ENCODE results near the gene TSPAN32. TPM values are rescaled to one million over a fixed set of nuclear protein-coding genes. Genes with fewer than 3 reads are reported as not detected.

The TSPAN32 gene
- total RNA-seq, 2 donors from 2014 or later, result 8.6 to 10.2 TPM

- Mint-ChIP-seq H3K27ac (peak overlapping the region; percentile 100), H3K9me3 (no peaks in the 10 kb centered on the region), H3K4me3 (peak overlapping the region; percentile 75 to 98), H3K27me3 (ENCODE audit: low read depth) (no peaks in the 10 kb centered on the region), H3K4me1 (ENCODE audit: low read depth) (peaks cover 21% of the 10 kb centered on the region), H3K36me3 (ENCODE audit: insufficient read depth in 2 of 2) (peaks cover 0 to 2% of the 10 kb centered on the region in 2 donors)
- DNase-seq, result peak; percentile 20 to 52
- ATAC-seq (replicated peaks in 1 of 2), result peak in 1 of 2 donors; percentile 19
These were observed 4.1 kb downstream of the TSPAN32 start for GRCh38 chr11:2305788-2306451.

DNA sequence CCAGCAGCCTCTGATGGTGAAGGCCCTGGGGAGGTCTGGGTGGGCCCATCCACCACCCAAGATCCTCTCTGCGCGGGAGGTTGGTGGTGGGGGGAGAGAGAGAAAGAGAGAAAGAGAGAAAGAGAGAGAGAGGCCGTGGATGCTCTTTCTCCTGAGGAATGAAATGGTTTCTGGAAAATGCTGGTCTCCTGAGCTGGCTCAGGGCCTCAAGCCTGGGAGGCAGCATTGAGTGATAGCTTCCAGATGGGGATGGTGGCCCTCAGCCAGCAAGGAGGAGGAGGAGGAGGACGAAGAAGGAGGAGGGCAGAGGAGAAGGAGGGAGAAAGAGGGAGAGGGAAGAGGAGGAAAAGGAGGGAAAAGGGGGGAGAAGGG lies 4.6 kb downstream of the TSPAN32 start:
- H3K27ac Mint-ChIP-seq, result peak overlapping the region; percentile 100
- H3K9me3 Mint-ChIP-seq, result no peaks in the 10 kb centered on the region
- peaks cover 21% of the 10 kb centered on the region for H3K4me1 Mint-ChIP-seq (ENCODE audit: low read depth)
- H3K27me3 Mint-ChIP-seq (ENCODE audit: low read depth), result no peaks in the 10 kb centered on the region
- no peak for DNase-seq
- ATAC-seq (replicated peaks in 1 of 2), result no peak
- peaks cover 0 to 2% of the 10 kb centered on the region in 2 donors for H3K36me3 Mint-ChIP-seq (ENCODE audit: insufficient read depth in 2 of 2)
- H3K4me3 Mint-ChIP-seq, result peak overlapping the region; percentile 75 to 98

- Mint-ChIP-seq H3K4me1 (ENCODE audit: low read depth) (peaks cover 21% of the 10 kb centered on the region), H3K27ac (peak overlapping the region; percentile 100), H3K36me3 (ENCODE audit: insufficient read depth in 2 of 2) (no peaks in the 10 kb centered on the region), H3K4me3 (no peak overlapping the region), H3K9me3 (no peaks in the 10 kb centered on the region), H3K27me3 (ENCODE audit: low read depth) (no peaks in the 10 kb centered on the region)
- ATAC-seq (replicated peaks in 1 of 2), result no peak
- no peak for DNase-seq
These were observed 5.2 kb downstream of the TSPAN32 start for GRCh38 chr11:2306877-2307500.

DNA sequence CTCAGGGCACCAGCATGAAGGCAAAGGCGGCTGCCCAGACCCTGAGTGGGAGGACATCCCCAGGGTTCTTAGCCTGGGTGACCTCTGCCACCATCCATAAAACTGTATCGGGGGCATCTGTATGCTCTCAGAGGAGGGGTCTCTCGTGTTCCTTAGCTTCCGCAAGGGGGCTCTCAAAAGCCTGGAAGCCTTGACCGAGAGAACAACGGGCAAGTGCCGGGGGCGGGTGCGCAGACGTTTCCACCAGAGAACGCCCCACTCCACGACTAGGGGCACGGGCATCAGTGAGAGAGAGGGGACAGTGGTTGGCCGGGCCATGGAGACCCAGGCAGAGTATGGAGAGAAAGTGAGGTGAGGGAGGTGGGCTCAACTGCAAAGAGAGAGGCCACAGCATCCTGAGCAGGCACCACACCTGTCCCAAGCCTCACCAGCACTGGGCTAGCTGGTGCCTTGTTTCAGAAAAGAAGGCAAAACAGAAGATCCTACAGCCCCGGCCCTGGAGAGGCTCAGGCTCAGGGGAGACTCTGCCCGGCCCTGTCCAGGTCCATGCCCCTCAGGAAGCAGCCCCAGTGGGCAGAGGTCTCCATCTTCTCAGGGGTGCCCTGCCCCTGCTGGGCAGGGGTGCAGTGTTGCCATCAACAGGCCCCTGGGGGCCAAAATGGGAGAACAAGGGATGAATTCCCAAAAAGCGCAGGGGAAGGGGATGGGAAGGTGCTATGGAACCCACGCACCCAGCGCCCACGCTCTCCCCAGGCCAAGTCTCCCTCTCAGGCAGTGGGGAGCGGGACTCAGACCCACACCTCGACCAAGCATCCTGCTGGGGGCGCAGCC lies 5.9 kb downstream of the TSPAN32 start:
- Mint-ChIP-seq H3K4me3 (no peak overlapping the region), H3K9me3 (no peaks in the 10 kb centered on the region), H3K36me3 (ENCODE audit: insufficient read depth in 2 of 2) (no peaks in the 10 kb centered on the region), H3K27ac (no peak overlapping the region), H3K4me1 (ENCODE audit: low read depth) (peaks cover 18% of the 10 kb centered on the region), H3K27me3 (ENCODE audit: low read depth) (no peaks in the 10 kb centered on the region)
- no peak for DNase-seq
- no peak for ATAC-seq (replicated peaks in 1 of 2)

- no peak for DNase-seq
- peaks cover 12% of the 10 kb centered on the region for H3K4me1 Mint-ChIP-seq (ENCODE audit: low read depth)
- no peak overlapping the region for H3K27ac Mint-ChIP-seq
- H3K36me3 Mint-ChIP-seq (ENCODE audit: insufficient read depth in 2 of 2), result no peaks in the 10 kb centered on the region
- no peaks in the 10 kb centered on the region for H3K27me3 Mint-ChIP-seq (ENCODE audit: low read depth)
- no peak overlapping the region for H3K4me3 Mint-ChIP-seq
- H3K9me3 Mint-ChIP-seq, result no peaks in the 10 kb centered on the region
- ATAC-seq (replicated peaks in 1 of 2), result no peak
These were observed 6.9 kb downstream of the TSPAN32 start for GRCh38 chr11:2308713-2309112.

DNA sequence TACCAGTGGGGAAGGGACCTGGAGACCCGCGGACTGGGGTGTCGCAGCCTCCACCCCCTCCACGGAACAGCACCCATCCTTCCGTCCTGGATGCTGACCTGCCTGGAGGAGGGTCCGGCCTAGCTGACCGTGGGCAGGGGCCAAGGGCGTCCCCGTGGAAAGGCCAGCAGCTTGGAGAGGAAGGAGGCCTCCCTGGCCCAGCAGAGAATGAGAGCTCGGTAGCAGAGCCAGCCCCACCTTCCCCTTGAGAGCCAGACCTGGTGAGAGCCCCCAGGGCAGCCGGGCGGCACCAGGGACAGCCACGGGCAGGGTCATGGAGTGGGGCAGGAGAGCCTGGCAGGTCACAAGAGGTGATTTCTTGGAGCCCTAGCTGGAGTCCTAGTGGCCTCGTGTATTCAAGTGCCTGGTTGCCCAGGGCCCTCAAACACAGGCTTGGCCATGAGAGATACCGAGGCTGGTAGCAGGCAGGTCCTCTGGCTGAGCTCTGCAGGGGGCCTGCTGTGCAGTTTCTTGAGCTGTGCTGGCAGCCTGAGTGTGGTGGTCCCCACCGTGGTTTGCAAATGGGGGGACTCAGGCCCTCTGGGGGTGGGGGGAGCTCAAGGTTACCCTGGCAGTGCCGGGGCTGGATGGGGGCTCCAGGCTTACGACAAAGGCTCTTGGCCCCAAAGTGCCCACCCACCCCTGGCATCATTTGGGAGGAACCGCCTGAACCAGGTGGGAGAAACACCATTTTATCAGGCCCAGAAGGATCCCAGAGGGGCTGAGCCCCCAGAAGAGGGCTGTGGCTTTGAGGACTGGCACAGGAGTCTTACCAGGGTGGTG lies 7.6 kb downstream of the TSPAN32 start:
- ATAC-seq (replicated peaks in 1 of 2), result no peak
- H3K27me3 Mint-ChIP-seq (ENCODE audit: low read depth), result no peaks in the 10 kb centered on the region
- no peaks in the 10 kb centered on the region for H3K9me3 Mint-ChIP-seq
- no peaks in the 10 kb centered on the region for H3K36me3 Mint-ChIP-seq (ENCODE audit: insufficient read depth in 2 of 2)
- H3K4me1 Mint-ChIP-seq (ENCODE audit: low read depth), result peaks cover 12% of the 10 kb centered on the region
- H3K27ac Mint-ChIP-seq, result no peak overlapping the region
- H3K4me3 Mint-ChIP-seq, result no peak overlapping the region
- no peak for DNase-seq

- Mint-ChIP-seq H3K9me3 (no peaks in the 10 kb centered on the region), H3K4me3 (no peak overlapping the region), H3K27ac (no peak overlapping the region), H3K4me1 (ENCODE audit: low read depth) (peaks cover 12% of the 10 kb centered on the region), H3K27me3 (ENCODE audit: low read depth) (no peaks in the 10 kb centered on the region), H3K36me3 (ENCODE audit: insufficient read depth in 2 of 2) (no peaks in the 10 kb centered on the region)
- no peak for ATAC-seq (replicated peaks in 1 of 2)
- DNase-seq, result no peak
These were observed 8.4 kb downstream of the TSPAN32 start for GRCh38 chr11:2310073-2310785.

DNA sequence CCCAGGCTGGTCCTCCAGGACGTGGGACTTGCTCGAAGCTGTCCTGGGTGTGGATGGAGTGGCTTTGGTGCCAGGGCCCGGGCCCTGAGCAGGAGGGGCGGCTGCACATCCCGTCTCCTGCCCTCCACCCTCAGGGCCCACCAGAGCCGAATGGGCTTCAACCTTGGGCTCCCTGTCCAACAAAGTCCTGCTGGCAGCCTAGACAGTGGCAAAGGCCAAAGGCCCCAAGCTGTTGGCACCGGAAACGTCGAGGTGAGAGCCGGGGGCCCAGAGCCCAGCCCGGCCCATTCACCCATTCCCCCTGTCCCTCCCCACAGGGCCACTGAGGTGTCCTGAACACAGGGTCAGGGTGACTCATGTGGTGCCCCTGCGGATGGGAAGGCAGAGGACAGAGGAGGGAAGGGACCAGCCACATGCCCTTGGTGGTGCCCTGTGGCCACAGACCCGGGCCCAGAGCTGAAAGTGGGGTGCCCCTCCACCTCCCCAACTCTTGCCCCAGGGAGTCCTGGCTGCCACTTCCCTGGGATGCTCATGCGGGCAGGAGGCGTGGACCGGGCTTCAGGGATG lies 9.1 kb downstream of the TSPAN32 start:
- no peaks in the 10 kb centered on the region for H3K9me3 Mint-ChIP-seq
- no peak overlapping the region for H3K27ac Mint-ChIP-seq
- DNase-seq (no peak), ATAC-seq (replicated peaks in 1 of 2) (no peak)
- no peaks in the 10 kb centered on the region for H3K36me3 Mint-ChIP-seq (ENCODE audit: insufficient read depth in 2 of 2)
- H3K27me3 Mint-ChIP-seq (ENCODE audit: low read depth), result no peaks in the 10 kb centered on the region
- H3K4me1 Mint-ChIP-seq (ENCODE audit: low read depth), result peaks cover 8% of the 10 kb centered on the region
- no peak overlapping the region for H3K4me3 Mint-ChIP-seq

DNA sequence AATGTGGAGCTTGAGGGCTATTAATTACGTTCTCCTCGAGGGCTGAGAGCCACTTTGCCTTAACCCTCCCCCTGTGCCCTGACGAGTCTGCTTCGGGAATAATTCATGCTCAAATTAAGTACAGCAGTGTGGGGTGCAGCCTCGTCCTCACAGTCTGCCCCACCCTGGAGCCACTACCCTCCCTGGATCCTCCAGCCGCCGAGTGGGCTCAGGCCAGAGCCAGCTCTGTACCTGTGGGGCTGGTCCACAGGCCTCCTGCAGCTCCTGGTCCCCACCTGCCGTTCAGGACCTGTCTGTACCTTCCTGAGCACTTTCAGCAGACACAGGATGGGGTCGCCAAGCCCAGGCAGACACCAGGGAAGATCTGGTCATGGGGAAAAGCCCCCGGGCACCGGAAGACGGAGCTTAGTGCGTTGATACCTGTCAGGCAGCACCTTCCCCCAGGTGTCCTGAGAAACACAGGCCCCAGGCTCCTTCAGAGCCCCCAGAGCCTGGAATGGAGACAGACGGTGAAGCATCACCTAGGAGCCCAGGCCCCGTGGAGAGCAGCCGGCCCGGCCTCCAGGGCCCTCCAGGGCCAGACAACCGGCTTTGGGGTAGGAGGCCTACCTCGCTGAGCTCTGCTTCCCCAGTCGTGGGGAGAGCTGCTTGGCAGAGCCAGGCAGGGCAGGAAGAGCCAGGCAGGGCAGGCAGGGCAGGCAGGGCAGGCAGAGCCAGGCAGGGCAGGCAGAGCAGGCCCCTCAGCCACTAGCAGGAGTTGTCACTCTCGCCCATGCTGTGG lies 9.7 kb downstream of the TSPAN32 start:
- Mint-ChIP-seq H3K4me1 (ENCODE audit: low read depth) (peaks cover 2% of the 10 kb centered on the region), H3K4me3 (no peak overlapping the region), H3K27me3 (ENCODE audit: low read depth) (no peaks in the 10 kb centered on the region), H3K36me3 (ENCODE audit: insufficient read depth in 2 of 2) (no peaks in the 10 kb centered on the region), H3K9me3 (no peaks in the 10 kb centered on the region), H3K27ac (no peak overlapping the region)
- DNase-seq, result no peak
- no peak for ATAC-seq (replicated peaks in 1 of 2)

DNA sequence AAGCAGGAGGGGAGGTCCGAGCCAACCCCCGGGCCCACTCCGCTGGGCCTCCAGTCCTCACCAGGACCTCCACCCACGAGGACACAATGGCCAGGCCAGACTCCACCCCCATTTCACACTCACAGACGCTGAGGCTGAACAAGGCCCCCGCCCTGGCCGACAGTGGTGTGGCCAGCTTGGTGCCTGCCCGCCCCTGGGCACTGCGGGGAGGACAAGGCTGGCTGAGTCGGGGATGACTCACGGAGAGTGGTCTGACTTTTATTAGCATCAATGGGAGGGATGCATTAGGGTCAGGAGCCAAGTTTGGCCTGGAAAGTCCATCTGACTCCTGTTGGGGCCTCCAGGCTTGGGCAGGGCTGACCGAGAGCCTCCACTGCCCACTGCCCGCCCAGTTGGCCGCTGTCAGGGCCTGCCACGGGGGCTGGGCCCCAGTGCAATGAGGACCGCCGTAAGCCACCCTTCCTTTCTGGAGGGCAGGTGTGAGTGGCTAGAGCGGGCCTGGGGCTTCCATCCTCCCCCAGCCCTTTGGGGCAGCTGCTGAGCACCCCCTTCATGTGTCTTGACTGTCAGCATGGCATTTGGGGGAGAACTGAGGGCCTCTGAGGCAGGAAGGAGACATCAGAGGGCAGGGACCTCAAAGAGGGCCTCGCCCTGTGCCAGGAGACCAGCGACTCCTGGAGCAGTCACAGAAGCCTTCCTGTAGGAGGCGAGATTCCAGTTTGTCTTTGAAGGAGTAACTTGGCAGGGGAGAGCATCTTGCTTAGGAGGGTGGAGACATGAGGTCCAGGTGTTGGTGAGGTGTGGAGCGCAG lies 10.6 kb downstream of the TSPAN32 start:
- Mint-ChIP-seq H3K4me3 (no peak overlapping the region), H3K36me3 (ENCODE audit: insufficient read depth in 2 of 2) (no peaks in the 10 kb centered on the region), H3K27me3 (ENCODE audit: low read depth) (no peaks in the 10 kb centered on the region), H3K4me1 (ENCODE audit: low read depth) (no peaks in the 10 kb centered on the region), H3K27ac (no peak overlapping the region), H3K9me3 (no peaks in the 10 kb centered on the region)
- ATAC-seq (replicated peaks in 1 of 2), result no peak
- no peak for DNase-seq

Measured in activated T-cell treated with anti-CD3 and anti-CD28 coated beads, Interleukin-2, amount 50 U/mL, for 72 hours (primary cell).